Body of pancreas (tissue), 4 donors: ENCODE measurements around the gene RMND1. TPM values are rescaled to one million over a fixed set of nuclear protein-coding genes. Genes with fewer than 3 reads are reported as not detected.

Source experiments
- ATAC-seq: fragments of 150-250 bp; one replicate; pipeline ENCODE4 v1.9.1; 2016
- DNase-seq, 4 donors: peaks; one replicate each; pipeline ENCODE4 v3.0.0-alpha.2; 2019
- H3K27ac ChIP-seq, 4 donors: fragments of 200-600 bp; sonication (generic); 1 replicate in 3 of 4; 2 replicates in 1 of 4; pipeline versions ENCODE4 v1.5.1 to v1.6.1; 2016 to 2019; ENCODE audit warnings: mild to moderate bottlenecking in 1 of 4, mixed read lengths in 1 of 4, moderate library complexity in 1 of 4
- H3K27me3 ChIP-seq, 2 donors: fragments of 200-600 bp; sonication (generic); one replicate each; pipeline ENCODE4 v1.6.0; 2016; ENCODE audit warnings: mild to moderate bottlenecking in 1 of 2
- H3K36me3 ChIP-seq, 2 donors: fragments of 200-600 bp; sonication (generic); replicated peaks in 1 of 2; 2 replicates each; pipeline ENCODE4 v1.5.1; 2016; ENCODE audit warnings: low read depth in 2 of 2; ENCODE audit not compliant: insufficient read depth in 1 of 2
- H3K4me1 ChIP-seq: fragments of 200-600 bp; sonication (generic); one replicate; pipeline ENCODE4 v1.6.0; 2016
- H3K4me3 ChIP-seq, 2 donors: fragments of 200-600 bp; sonication (generic); 1 replicate in 1 of 2; 2 replicates in 1 of 2; pipeline ENCODE4 v1.5.1; 2016 to 2019
- H3K9me3 ChIP-seq, 3 donors: fragments of 200-600 bp; sonication (generic); 1 replicate in 2 of 3; 2 replicates in 1 of 3; pipeline ENCODE4 v1.5.1; 2016
- CTCF ChIP-seq, 7 experiments: fragments of 450-650 bp in 4 of 7; fragments of 200-600 bp in 3 of 7; sonication (generic) in 3 of 7; IDR thresholded peaks; one replicate each; pipeline ENCODE4 v1.5.1; 2016 to 2019; ENCODE audit warnings: antibody characterized with exemption in 7 of 7
- POLR2A ChIP-seq, 3 donors: fragments of 450-650 bp; IDR thresholded peaks; one replicate each; pipeline ENCODE4 v1.6.1; 2016; ENCODE audit warnings: antibody characterized with exemption in 3 of 3, mild to moderate bottlenecking in 2 of 3
- WGBS, 2 donors: methylation state at CpG; one replicate each; pipeline ENCODE4 v1.1.5; 2017; 5-methylcytosine and 5-hydroxymethylcytosine counted together
- intact Hi-C: fragments of 100-400 bp; cut with DNase I; formaldehyde crosslinking; loops from one replicate; pipeline ENCODE4 v1.15.1; 2023
- total RNA-seq, 2 donors: library from RNA; depleted of rRNA; stranded (reverse); fragments of >200 nt; gene quantifications; one replicate each; pipeline ENCODE4 v1.1.0, GENCODE V29; 2016

Gene RMND1
- total RNA-seq, 2 donors from 2014 or later = 6.6 to 10.9 TPM

- DNase-seq = no peak
- no peak for ATAC-seq
- Histone ChIP-seq H3K36me3 (no peaks in the 10 kb centered on the region), H3K4me1 (peaks cover 24% of the 10 kb centered on the region), H3K27me3 (no peaks in the 10 kb centered on the region), H3K27ac (no peak overlapping the region), H3K9me3 (no peaks in the 10 kb centered on the region), H3K4me3 (no peak overlapping the region)
- intact Hi-C loops = no loop called here
- TF ChIP-seq POLR2A (IDR thresholded peaks at IDR 0.05) (no peak), CTCF (IDR thresholded peaks at IDR 0.05) (no peak)
- 79 to 82% methylated on average over 4 of the region's 4 CpGs for WGBS, 2 donors
Measured at GRCh38 chr6:151403919-151404308, 48.0 kb downstream of the RMND1 start.

DNA sequence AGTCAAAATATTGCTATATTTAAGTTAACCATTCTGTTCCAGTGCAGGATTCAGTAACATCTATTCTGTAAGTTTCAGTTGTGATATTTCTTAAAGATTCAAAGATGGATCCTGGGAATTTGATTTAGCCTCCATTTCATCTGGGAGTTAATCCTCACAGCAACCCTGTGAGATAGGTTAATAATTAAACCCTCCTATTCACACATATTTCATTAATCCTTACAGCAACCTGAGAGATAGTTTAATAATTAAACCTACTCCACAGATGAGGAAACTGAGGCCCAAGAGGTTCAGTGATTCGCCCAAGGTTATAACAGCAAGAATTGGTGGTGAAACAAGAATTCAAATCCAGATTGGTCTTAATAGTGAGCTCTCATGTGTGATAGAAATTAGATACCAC is 49.7 kb downstream of the RMND1 start:
- TF ChIP-seq POLR2A (IDR thresholded peaks at IDR 0.05) (no peak), CTCF (IDR thresholded peaks at IDR 0.05) (no peak)
- 57 to 72% methylated on average over 1 of the region's 1 CpG for WGBS, 2 donors

GRCh38 chr6:151400473-151400872 is 51.5 kb downstream of the RMND1 start:
- intact Hi-C loops = no loop called here
- Histone ChIP-seq H3K9me3 (no peaks in the 10 kb centered on the region), H3K27ac (no peak overlapping the region), H3K27me3 (no peaks in the 10 kb centered on the region), H3K4me3 (no peak overlapping the region), H3K36me3 (no peaks in the 10 kb centered on the region), H3K4me1 (peaks cover 34% of the 10 kb centered on the region)
- ATAC-seq (no peak), DNase-seq (no peak)
- 57 to 82% methylated on average over 6 of the region's 6 CpGs for WGBS, 2 donors
- TF ChIP-seq CTCF (IDR thresholded peaks at IDR 0.05) (no peak), POLR2A (IDR thresholded peaks at IDR 0.05) (no peak)

More for the DNA sequence above, 49.7 kb downstream of the RMND1 start:
- H3K27ac ChIP-seq = no peak overlapping the region
- ATAC-seq (no peak), DNase-seq (no peak)
- peaks cover 24% of the 10 kb centered on the region for H3K4me1 ChIP-seq
- H3K36me3 ChIP-seq = no peaks in the 10 kb centered on the region
- intact Hi-C loops = no loop called here
- H3K9me3 ChIP-seq = no peaks in the 10 kb centered on the region
- no peaks in the 10 kb centered on the region for H3K27me3 ChIP-seq
- H3K4me3 ChIP-seq = no peak overlapping the region

DNA sequence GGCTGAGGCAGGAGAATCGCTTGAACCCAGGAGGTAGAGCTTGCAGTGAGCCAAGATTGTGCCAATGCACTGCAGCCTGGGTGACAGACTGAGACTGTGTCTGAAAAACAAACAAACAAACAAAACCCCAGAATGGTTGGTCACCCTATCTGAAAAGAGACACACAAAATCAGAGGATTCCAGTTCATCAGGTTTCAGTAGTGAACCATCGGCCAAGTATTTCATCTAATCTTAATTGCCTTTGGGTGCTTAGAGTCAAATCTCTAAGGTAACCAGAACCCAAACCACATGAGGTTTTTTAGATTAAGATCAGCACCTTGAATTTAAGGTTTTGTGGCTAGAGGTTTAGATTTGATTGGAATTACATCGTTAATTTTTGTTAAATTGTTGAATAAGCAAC is 52.2 kb downstream of the RMND1 start:
- Histone ChIP-seq H3K27ac (no peak overlapping the region), H3K9me3 (no peaks in the 10 kb centered on the region), H3K4me3 (no peak overlapping the region), H3K4me1 (peaks cover 42% of the 10 kb centered on the region), H3K27me3 (no peaks in the 10 kb centered on the region), H3K36me3 (no peaks in the 10 kb centered on the region)
- no peak for ATAC-seq
- no peak for TF ChIP-seq POLR2A (IDR thresholded peaks at IDR 0.05)
- no peak for TF ChIP-seq CTCF (IDR thresholded peaks at IDR 0.05)
- intact Hi-C loops = no loop called here
- 62 to 68% methylated on average over 3 of the region's 3 CpGs for WGBS, 2 donors
- no peak for DNase-seq

DNA sequence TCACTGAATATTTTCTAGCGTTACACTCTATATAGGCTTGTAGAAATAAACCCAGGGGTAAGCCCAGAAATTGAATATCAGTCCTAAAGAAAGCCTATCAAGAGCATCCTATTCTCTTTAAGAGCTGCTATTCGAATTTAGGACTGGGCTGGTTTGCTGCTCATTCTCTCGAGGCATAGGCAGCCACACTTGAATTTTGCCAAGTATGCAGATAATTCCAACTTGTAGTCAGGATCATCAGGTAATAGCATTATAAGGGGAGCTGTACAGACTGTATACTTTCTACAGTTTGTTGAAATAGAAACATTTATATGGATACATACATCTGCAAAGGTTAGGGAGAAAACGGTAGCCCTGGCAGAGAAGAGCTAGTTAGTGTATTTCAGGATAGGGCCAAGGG is 58.5 kb downstream of the RMND1 start:
- WGBS, 2 donors = 66 to 67% methylated on average over 4 of the region's 4 CpGs
- intact Hi-C loops = no loop called here
- TF ChIP-seq POLR2A (IDR thresholded peaks at IDR 0.05) = no peak
- TF ChIP-seq CTCF (IDR thresholded peaks at IDR 0.05) = no peak
- ATAC-seq = no peak
- Histone ChIP-seq H3K27ac (peak overlapping the region in 1 of 4 donors; percentile 97), H3K36me3 (no peaks in the 10 kb centered on the region), H3K27me3 (no peaks in the 10 kb centered on the region), H3K9me3 (no peaks in the 10 kb centered on the region), H3K4me1 (peaks cover 47% of the 10 kb centered on the region), H3K4me3 (no peak overlapping the region)
- no peak for DNase-seq
